ENCODE results near the gene ROBO2.

- TF ChIP-seq POLR2A (IDR thresholded peaks at IDR 0.05; ENCODE audit: low read depth, low read length) (no peak), POLR2AphosphoS5 (IDR thresholded peaks at IDR 0.05; ENCODE audit: low read depth, low read length) (no peak), TAF1 (IDR thresholded peaks at IDR 0.05; ENCODE audit: borderline replicate concordance, low read depth, low read length) (no peak)
These were observed 642.3 kb downstream of the ROBO2 start for GRCh38 chr3:77682162-77682561.

Measured in GM12892 (cell line).